CD4-positive, alpha-beta T cell treated with Interleukin-2 at 100 ng/mL for 4 hours (primary cell): ENCODE data around the gene ZNF524.

Experiments
- DNase-seq: peaks from one replicate; pipeline ENCODE4 v3.0.0-alpha.2; 2020; ENCODE audit warnings: low spot score

The ZNF524 gene

GRCh38 chr19:55642153-55643002, 42.3 kb downstream of the ZNF524 start:
- peak; percentile 16 for DNase-seq

GRCh38 chr19:55643003-55643886, 43.2 kb downstream of the ZNF524 start, which contains the start of gene ZNF581:
Gene ZNF581, plus strand, starts transcription at chr19:55643649. Its CDS starts 923 bp downstream, at chr19:55644572.
- peak; percentile 83 for DNase-seq

GRCh38 chr19:55643887-55644176, 43.7 kb downstream of the ZNF524 start:
- no peak for DNase-seq

- DNase-seq = no peak
Observed at GRCh38 chr19:55644191-55644833, 44.2 kb downstream of the ZNF524 start.

GRCh38 chr19:55644842-55645511, 44.9 kb downstream of the ZNF524 start:
- no peak for DNase-seq

GRCh38 chr19:55645512-55645881, 45.4 kb downstream of the ZNF524 start:
- no peak for DNase-seq

- DNase-seq = no peak
Observed at GRCh38 chr19:55646889-55647731, 47.0 kb downstream of the ZNF524 start.

GRCh38 chr19:55647732-55648584, 47.9 kb downstream of the ZNF524 start, which contains the start of gene CCDC106:
Gene CCDC106, plus strand, starts transcription at chr19:55648212. Its CDS starts 835 bp downstream, at chr19:55649047.
- peak; percentile 40 for DNase-seq

- DNase-seq = no peak
Observed at GRCh38 chr19:55648585-55649267, 48.6 kb downstream of the ZNF524 start.

GRCh38 chr19:55649268-55650125, 49.4 kb downstream of the ZNF524 start:
- DNase-seq = no peak

GRCh38 chr19:55650126-55650557, 50.1 kb downstream of the ZNF524 start:
- no peak for DNase-seq

- DNase-seq = no peak
Observed at GRCh38 chr19:55650602-55651230, 50.6 kb downstream of the ZNF524 start.

- no peak for DNase-seq
Observed at GRCh38 chr19:55651236-55651635, 51.1 kb downstream of the ZNF524 start.

- DNase-seq = no peak
Observed at GRCh38 chr19:55652311-55653128, 52.4 kb downstream of the ZNF524 start.
